ENCODE results near the gene CA12. TPM values are rescaled to one million over a fixed set of nuclear protein-coding genes. Genes with fewer than 3 reads are reported as not detected.

CA12 gene
- total and polyA plus RNA-seq, 9 of the 15 experiments (the other 6 are each of a cell fraction or from before 2014, with no cell fraction given): 0.01 to 0.78 (median 0.15) TPM; not detected in 1

GRCh38 chr15:63288778-63289378, 92.8 kb downstream of the CA12 start (continued):
- TF ChIP-seq ZBTB17 (CRISPR knock-in tag; IDR thresholded peaks at IDR 0.05): no peak
- TF ChIP-seq ZNF695 (CRISPR knock-in tag; IDR thresholded peaks at IDR 0.05): no peak
- TF ChIP-seq SUPT5H (IDR thresholded peaks at IDR 0.05): no peak
- TF ChIP-seq SMARCA5 (IDR thresholded peaks at IDR 0.05): no peak
- TF ChIP-seq PKNOX1 (IDR thresholded peaks at IDR 0.05): no peak
- TF ChIP-seq NEUROD1 (IDR thresholded peaks at IDR 0.05; ENCODE audit: borderline replicate concordance, low read depth, low read length, partially characterized antibody): no peak
- no peak for TF ChIP-seq UBTF (IDR thresholded peaks at IDR 0.05; ENCODE audit: borderline replicate concordance in 1 of 2, low read depth in 2 of 2, low read length in 2 of 2)
- no peak for TF ChIP-seq MYC (IDR thresholded peaks at IDR 0.05; ENCODE audit: low read depth, low read length)
- TF ChIP-seq MYC (CRISPR knock-in tag; IDR thresholded peaks at IDR 0.05; ENCODE audit: borderline replicate concordance, low read depth): no peak
- TF ChIP-seq MCM5 (IDR thresholded peaks at IDR 0.05; ENCODE audit: low read depth): no peak
- TF ChIP-seq RNF219 (CRISPR knock-in tag; IDR thresholded peaks at IDR 0.05): no peak
- no peak for TF ChIP-seq ESRRB (CRISPR knock-in tag; IDR thresholded peaks at IDR 0.05; ENCODE audit: borderline replicate concordance)
- TF ChIP-seq ZBTB5 (IDR thresholded peaks at IDR 0.05): no peak
- TF ChIP-seq HSF4 (CRISPR knock-in tag; IDR thresholded peaks at IDR 0.05; ENCODE audit: borderline replicate concordance): no peak
- no peak for TF ChIP-seq NFXL1 (CRISPR knock-in tag; IDR thresholded peaks at IDR 0.05)
- TF ChIP-seq NFE2L1 (tag; IDR thresholded peaks at IDR 0.05; ENCODE audit: borderline replicate concordance, low read depth): no peak
- no peak for TF ChIP-seq ZBTB9 (CRISPR knock-in tag; IDR thresholded peaks at IDR 0.05)
- no peak for TF ChIP-seq ZNF354B (CRISPR knock-in tag; IDR thresholded peaks at IDR 0.05)
- no peak for TF ChIP-seq DIDO1 (tag; IDR thresholded peaks at IDR 0.05; ENCODE audit: low read depth)
- no peak for TF ChIP-seq CHD1 (IDR thresholded peaks at IDR 0.05; ENCODE audit: low read length)
- TF ChIP-seq THRAP3 (IDR thresholded peaks at IDR 0.05; ENCODE audit: borderline replicate concordance): no peak
